ENCODE results near the gene UTP20. TPM values are rescaled to one million over a fixed set of nuclear protein-coding genes. Genes with fewer than 3 reads are reported as not detected.

UTP20 gene
- total and polyA plus RNA-seq, 2 of the 4 experiments (the other 2 are of a cell fraction) = 6.8 to 22.0 TPM

DNA sequence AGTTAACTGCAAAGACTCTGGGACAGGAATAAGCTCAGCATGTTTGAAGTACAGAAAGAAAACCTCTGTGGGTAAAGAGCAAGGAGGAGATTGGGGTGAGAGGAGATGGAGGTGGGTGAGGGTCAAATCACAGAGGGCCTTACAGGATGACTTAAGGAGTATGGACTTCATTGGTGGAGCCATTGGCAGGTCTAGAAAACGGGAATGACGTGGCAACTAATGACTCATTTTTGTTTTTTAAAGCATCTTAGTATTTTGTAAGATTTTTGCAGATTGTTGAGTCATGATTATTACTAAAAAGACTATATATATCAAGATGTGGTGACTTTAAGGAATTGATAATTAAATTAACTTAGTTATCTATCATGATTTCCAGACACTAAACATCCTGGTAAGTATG, 18.5 kb downstream of the UTP20 start:
- no TSS peak for BruUV-seq (replicated peaks)
- Histone ChIP-seq H2AK9ac (replicated peaks; ENCODE audit: low read depth, low read length, poor library complexity) (no peak overlapping the region), H4K5ac (ENCODE audit: low read depth, low read length) (peak overlapping the region; percentile 6; the same call in 1 of the 2 replicates), H3K18ac (ENCODE audit: low read depth, low read length) (no peak overlapping the region), H3K27me3 (ENCODE audit: control insufficient read depth, insufficient read depth, low read length) (no peaks in the 10 kb centered on the region), H3K4me1 (ENCODE audit: control insufficient read depth, insufficient read depth, low read length) (no peaks in the 10 kb centered on the region; the same call in 1 of the 2 replicates), H3K9me3 (ENCODE audit: control insufficient read depth, insufficient read depth, low read length) (no peaks in the 10 kb centered on the region), H2BK15ac (ENCODE audit: low read depth, low read length) (no peak overlapping the region), H3K9ac (ENCODE audit: low read depth, low read length) (no peak overlapping the region), H3K56ac (ENCODE audit: extremely low read depth, insufficient read depth, low read length) (no peak overlapping the region), H2AFZ (replicated peaks; ENCODE audit: low read length, poor library complexity) (no peak overlapping the region), H3K9me1 (ENCODE audit: insufficient read depth, low read length) (no peaks in the 10 kb centered on the region; the same call in 1 of the 2 replicates), H3K36me3 (ENCODE audit: control insufficient read depth, insufficient read depth, low read length) (peaks cover 10% of the 10 kb centered on the region), H3K79me1 (ENCODE audit: low read depth in 1 of 2, low read length in 2 of 2) (no peaks in the 10 kb centered on the region), H3K4me3 (ENCODE audit: insufficient read depth, low read depth, low read length) (no peak overlapping the region), H4K20me1 (ENCODE audit: insufficient read depth, low read length) (no peaks in the 10 kb centered on the region), H2AK5ac (ENCODE audit: low read depth, low read length) (no peak overlapping the region), H3K4ac (ENCODE audit: low read depth, low read length) (no peak overlapping the region), H3K23ac (ENCODE audit: low read depth, low read length) (no peak overlapping the region), H3K14ac (replicated peaks; ENCODE audit: low read depth, low read length) (no peak overlapping the region), H3K27ac (ENCODE audit: insufficient read depth, low read length) (no peak overlapping the region), H2BK5ac (ENCODE audit: low read depth, low read length, poor library complexity, severe bottlenecking) (peak overlapping the region; percentile 4), H2BK20ac (ENCODE audit: low read depth, low read length) (no peak overlapping the region), H2BK120ac (ENCODE audit: low read depth, low read length) (no peak overlapping the region), H3K4me2 (ENCODE audit: low read depth, low read length) (peak overlapping the region; percentile 17; the same call in 1 of the 2 replicates), H4K91ac (ENCODE audit: insufficient read depth, low read depth, low read length) (no peak overlapping the region), H4K8ac (ENCODE audit: low read depth in 2 of 2, low read length in 2 of 2) (peak overlapping the region in 1 of 2 experiments; percentile 67; a peak in 2 of 4 replicates)
- ChIA-PET POLR2A (ENCODE audit: unreplicated experiment) (interaction anchor here (0.6 to 0.7 kb wide), 2 partner anchors 119 to 1251 kb away, joined by 3 to 7 read pairs; no protein-coding TSS in a partner anchor), CTCF (no interaction called here)
- in situ Hi-C loops (cut with MboI; ENCODE audit: low sequenced_read_pairs) = no loop called here
- WGBS, 2 experiments (ENCODE audit: extremely low coverage in 2 of 2, insufficient read length in 1 of 2) = no CpG with 5 or more reads among the region's 2 CpGs
- intact Hi-C loops (cut with micrococcal nuclease) = loop anchor here (10.0 kb wide), 1 partner anchor 384 kb away; no protein-coding TSS in a partner anchor
- ATAC-seq (ENCODE audit: low read depth) = peak; percentile 59; the same call in 1 of the 2 replicates
- dilution Hi-C loops (cut with HindIII; ENCODE audit: low sequenced_read_pairs, unreplicated experiment) = no loop called here
- TF ChIP-seq POLR2A (IDR thresholded peaks at IDR 0.05; ENCODE audit: low read depth, low read length) (no peak), BHLHE40 (IDR thresholded peaks at IDR 0.05; ENCODE audit: low read depth, low read length) (no peak), MAFK (IDR thresholded peaks at IDR 0.05; ENCODE audit: low read depth, low read length) (peak; percentile 27; the same call in 1 of the 2 replicates), SMC3 (IDR thresholded peaks at IDR 0.05; ENCODE audit: low read depth, low read length) (no peak), NFE2L2 (IDR thresholded peaks at IDR 0.05; ENCODE audit: low read depth, low read length) (peak; percentile 59), FOS (IDR thresholded peaks at IDR 0.05; ENCODE audit: low read depth, low read length) (peak; percentile 39; the same call in 1 of the 2 replicates), MAZ (IDR thresholded peaks at IDR 0.05; ENCODE audit: borderline replicate concordance, low read depth, low read length) (no peak), MXI1 (IDR thresholded peaks at IDR 0.05; ENCODE audit: borderline replicate concordance, low read depth, low read length) (no peak), CEBPB (IDR thresholded peaks at IDR 0.05; ENCODE audit: low read depth, low read length) (no peak), RCOR1 (IDR thresholded peaks at IDR 0.05; ENCODE audit: insufficient replicate concordance, low read length) (no peak), RFX5 (IDR thresholded peaks at IDR 0.05; ENCODE audit: low read depth, low read length) (no peak)
- TF ChIP-seq, protein P1, sequence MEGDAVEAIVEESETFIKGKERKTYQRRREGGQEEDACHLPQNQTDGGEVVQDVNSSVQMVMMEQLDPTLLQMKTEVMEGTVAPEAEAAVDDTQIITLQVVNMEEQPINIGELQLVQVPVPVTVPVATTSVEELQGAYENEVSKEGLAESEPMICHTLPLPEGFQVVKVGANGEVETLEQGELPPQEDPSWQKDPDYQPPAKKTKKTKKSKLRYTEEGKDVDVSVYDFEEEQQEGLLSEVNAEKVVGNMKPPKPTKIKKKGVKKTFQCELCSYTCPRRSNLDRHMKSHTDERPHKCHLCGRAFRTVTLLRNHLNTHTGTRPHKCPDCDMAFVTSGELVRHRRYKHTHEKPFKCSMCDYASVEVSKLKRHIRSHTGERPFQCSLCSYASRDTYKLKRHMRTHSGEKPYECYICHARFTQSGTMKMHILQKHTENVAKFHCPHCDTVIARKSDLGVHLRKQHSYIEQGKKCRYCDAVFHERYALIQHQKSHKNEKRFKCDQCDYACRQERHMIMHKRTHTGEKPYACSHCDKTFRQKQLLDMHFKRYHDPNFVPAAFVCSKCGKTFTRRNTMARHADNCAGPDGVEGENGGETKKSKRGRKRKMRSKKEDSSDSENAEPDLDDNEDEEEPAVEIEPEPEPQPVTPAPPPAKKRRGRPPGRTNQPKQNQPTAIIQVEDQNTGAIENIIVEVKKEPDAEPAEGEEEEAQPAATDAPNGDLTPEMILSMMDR (conservative IDR thresholded peaks at IDR 0.05; ENCODE audit: low read depth, low read length) = no peak
- peak; percentile 82 for DNase-seq

Data from IMR-90 (cell line).